ENCODE measurements around the gene NRROS.
"Not testable (repeated sequence)": the region's sequence is repeated elsewhere in the genome, so short reads cannot be mapped to it uniquely, and the experiment has no call there.

Gene NRROS

DNA sequence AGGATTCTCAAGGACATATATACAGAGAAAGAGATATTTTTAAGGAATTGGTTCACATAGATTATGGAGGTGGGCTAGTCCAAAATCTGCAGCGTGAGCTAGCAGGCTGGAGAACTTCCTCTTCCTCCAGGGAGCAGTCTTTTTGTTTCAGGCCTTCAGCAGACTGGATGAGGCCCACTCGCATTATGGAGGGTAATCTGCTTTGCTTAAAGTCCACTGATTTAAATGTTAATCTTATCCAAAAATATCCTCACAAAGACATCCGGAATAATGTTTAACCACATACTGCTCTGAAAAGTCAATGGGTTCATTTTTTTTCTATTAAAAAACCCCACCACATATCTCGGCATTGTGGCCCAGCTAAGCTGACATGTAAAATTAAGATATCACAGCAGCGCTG, 22.2 kb upstream of the NRROS start:
- Mint-ChIP-seq H3K36me3 (ENCODE audit: low read depth) (no peaks in the 10 kb centered on the region), H3K4me1 (ENCODE audit: low read depth) (peaks cover 26% of the 10 kb centered on the region), H3K9me3 (no peaks in the 10 kb centered on the region), H3K27ac (no peak overlapping the region), H3K27me3 (no peaks in the 10 kb centered on the region), H3K4me3 (no peak overlapping the region)

DNA sequence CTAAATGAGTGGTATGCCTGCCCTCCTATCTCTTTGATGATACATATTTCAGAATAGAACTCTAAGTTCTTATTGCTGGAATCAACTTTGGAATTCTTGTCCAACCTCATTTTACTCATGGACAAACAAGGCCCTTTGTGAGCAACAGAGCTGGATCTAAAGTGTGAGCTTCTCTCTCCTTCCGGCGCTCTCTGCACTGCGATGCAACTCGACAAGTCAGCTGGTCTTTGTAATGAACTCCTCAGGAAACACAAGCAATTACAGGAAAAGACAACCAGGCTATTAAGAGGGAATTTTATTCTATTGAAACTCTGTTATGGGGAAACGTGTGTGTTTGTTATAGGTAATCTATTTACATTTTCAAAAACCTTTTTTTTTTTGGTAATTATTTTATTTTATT, 20.3 kb upstream of the NRROS start:
- Mint-ChIP-seq H3K4me1 (ENCODE audit: low read depth) (peaks cover 27% of the 10 kb centered on the region), H3K27me3 (no peaks in the 10 kb centered on the region), H3K9me3 (no peaks in the 10 kb centered on the region), H3K27ac (no peak overlapping the region), H3K4me3 (no peak overlapping the region), H3K36me3 (ENCODE audit: low read depth) (no peaks in the 10 kb centered on the region)

DNA sequence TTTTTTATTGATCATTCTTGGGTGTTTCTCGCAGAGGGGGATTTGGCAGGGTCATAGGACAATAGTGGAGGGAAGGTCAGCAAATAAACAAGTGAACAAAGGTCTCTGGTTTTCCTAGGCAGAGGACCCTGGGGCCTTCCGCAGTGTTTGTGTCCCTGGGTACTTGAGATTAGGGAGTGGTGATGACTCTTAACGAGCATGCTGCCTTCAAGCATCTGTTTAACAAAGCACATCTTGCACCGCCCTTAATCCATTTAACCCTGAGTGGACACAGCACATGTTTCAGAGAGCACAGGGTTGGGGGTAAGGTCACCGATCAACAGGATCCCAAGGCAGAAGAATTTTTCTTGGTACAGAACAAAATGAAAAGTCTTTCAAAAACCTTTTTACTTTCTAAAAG, 19.9 kb upstream of the NRROS start:
- not testable (repeated sequence) for H3K9me3 Mint-ChIP-seq; H3K36me3 Mint-ChIP-seq (ENCODE audit: low read depth); H3K27ac Mint-ChIP-seq; H3K27me3 Mint-ChIP-seq; H3K4me3 Mint-ChIP-seq
- peaks cover 31% of the 10 kb centered on the region for H3K4me1 Mint-ChIP-seq (ENCODE audit: low read depth)

DNA sequence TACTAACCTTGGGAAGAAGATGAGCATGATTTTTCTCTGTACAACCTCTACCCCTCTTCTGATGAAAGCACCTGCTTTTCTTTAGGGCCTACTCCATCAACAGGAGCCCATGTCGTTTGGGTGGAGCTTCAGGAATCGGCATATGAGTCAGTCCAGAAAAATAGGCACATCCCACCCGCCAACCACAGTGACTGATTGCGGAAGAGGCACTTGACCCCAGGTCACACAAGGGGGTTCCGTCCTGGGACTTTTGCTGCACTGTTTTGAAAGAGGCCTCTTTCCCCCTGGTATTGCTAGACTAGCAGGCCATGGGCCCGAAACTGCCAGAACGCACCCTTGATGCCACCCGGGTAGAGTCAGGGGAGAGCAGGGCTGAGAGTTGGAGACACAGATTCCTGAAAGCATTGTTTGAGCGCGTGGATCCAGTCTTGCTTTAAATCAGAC, 19.3 kb upstream of the NRROS start:
- Mint-ChIP-seq H3K9me3 (no peaks in the 10 kb centered on the region), H3K4me3 (no peak overlapping the region), H3K4me1 (ENCODE audit: low read depth) (peaks cover 37% of the 10 kb centered on the region), H3K36me3 (ENCODE audit: low read depth) (no peaks in the 10 kb centered on the region), H3K27me3 (no peaks in the 10 kb centered on the region), H3K27ac (peak overlapping the region; percentile 81)

GRCh38 chr3:196620684-196621083, 18.8 kb upstream of the NRROS start:
- H3K36me3 Mint-ChIP-seq (ENCODE audit: low read depth), result no peaks in the 10 kb centered on the region
- no peak overlapping the region for H3K4me3 Mint-ChIP-seq
- no peaks in the 10 kb centered on the region for H3K27me3 Mint-ChIP-seq
- no peaks in the 10 kb centered on the region for H3K9me3 Mint-ChIP-seq
- H3K4me1 Mint-ChIP-seq (ENCODE audit: low read depth), result peaks cover 40% of the 10 kb centered on the region
- peak overlapping the region; percentile 81 for H3K27ac Mint-ChIP-seq

- H3K27ac Mint-ChIP-seq, result no peak overlapping the region
- H3K4me3 Mint-ChIP-seq, result no peak overlapping the region
- no peaks in the 10 kb centered on the region for H3K27me3 Mint-ChIP-seq
- no peaks in the 10 kb centered on the region for H3K9me3 Mint-ChIP-seq
- H3K36me3 Mint-ChIP-seq (ENCODE audit: low read depth), result no peaks in the 10 kb centered on the region
- peaks cover 46% of the 10 kb centered on the region for H3K4me1 Mint-ChIP-seq (ENCODE audit: low read depth)
Observed at GRCh38 chr3:196621611-196622010, 17.9 kb upstream of the NRROS start.

DNA sequence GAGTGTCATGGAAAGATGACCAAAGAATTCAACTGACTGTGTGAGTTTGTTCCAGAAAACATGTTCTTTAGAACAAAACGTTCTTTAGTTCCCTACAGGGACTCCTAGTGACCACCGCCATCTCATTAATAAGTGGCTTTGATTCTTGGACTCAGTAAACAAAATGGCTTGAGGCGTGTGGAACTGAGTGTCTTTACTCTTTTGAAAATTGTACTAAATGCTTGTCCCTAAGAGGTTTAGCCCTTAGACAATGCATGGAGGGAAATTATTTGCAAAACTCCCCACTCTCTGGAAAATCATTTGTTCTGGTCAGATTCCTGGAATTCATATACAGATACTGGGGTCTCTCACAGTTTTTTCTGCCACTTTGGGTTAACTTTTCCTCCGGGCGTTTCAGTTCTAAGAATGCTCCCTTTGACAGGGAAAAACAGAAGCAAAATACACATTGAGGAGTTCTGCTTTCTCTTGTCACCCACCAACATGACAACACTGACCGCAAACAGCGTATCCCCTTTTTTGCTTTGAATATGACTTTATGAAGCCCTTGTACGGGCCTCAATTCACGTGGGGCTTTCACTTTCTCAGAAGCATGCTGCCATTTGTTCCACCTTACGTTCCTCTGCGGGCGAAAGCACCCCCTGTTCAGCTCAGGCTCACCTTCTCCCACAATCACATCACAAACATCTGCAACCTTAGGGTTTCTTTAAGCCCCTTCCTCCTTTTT, 15.3 kb upstream of the NRROS start:
- H3K4me3 Mint-ChIP-seq, result peak overlapping the region; percentile 67
- peaks cover 58% of the 10 kb centered on the region for H3K4me1 Mint-ChIP-seq (ENCODE audit: low read depth)
- H3K27ac Mint-ChIP-seq, result peak overlapping the region; percentile 91
- no peaks in the 10 kb centered on the region for H3K36me3 Mint-ChIP-seq (ENCODE audit: low read depth)
- H3K27me3 Mint-ChIP-seq, result no peaks in the 10 kb centered on the region
- H3K9me3 Mint-ChIP-seq, result no peaks in the 10 kb centered on the region

- Mint-ChIP-seq H3K27ac (peak overlapping the region; percentile 91), H3K36me3 (ENCODE audit: low read depth) (no peaks in the 10 kb centered on the region), H3K4me1 (ENCODE audit: low read depth) (peaks cover 61% of the 10 kb centered on the region), H3K4me3 (peak overlapping the region; percentile 67), H3K9me3 (no peaks in the 10 kb centered on the region), H3K27me3 (no peaks in the 10 kb centered on the region)
Observed at GRCh38 chr3:196624907-196625306, 14.6 kb upstream of the NRROS start.

DNA sequence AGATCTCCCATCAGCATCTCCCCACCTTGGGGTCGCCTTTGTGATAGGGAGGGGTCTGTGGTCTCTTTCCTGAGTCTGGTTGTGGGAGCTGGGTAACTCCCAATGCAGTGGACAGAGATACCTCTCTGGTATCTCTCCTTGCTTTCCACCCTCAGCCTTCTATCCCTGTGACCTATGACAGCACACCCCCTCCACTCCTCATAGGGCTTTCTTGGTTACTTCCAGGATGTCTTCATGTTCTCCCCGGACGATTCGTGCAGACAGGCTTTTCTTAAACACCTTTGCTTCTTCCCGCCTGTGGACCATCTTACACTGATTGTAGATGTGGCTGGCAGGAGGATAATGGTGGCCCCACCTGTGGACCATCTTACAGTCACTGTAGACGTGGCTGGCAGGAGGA, 14.2 kb upstream of the NRROS start:
- Mint-ChIP-seq H3K27ac (peak overlapping the region; percentile 91), H3K9me3 (no peaks in the 10 kb centered on the region), H3K4me3 (peak overlapping the region; percentile 47), H3K36me3 (ENCODE audit: low read depth) (no peaks in the 10 kb centered on the region), H3K4me1 (ENCODE audit: low read depth) (peaks cover 61% of the 10 kb centered on the region), H3K27me3 (no peaks in the 10 kb centered on the region)

GRCh38 chr3:196627918-196628231, 11.6 kb upstream of the NRROS start:
- Mint-ChIP-seq H3K27me3 (no peaks in the 10 kb centered on the region), H3K27ac (no peak overlapping the region)

DNA sequence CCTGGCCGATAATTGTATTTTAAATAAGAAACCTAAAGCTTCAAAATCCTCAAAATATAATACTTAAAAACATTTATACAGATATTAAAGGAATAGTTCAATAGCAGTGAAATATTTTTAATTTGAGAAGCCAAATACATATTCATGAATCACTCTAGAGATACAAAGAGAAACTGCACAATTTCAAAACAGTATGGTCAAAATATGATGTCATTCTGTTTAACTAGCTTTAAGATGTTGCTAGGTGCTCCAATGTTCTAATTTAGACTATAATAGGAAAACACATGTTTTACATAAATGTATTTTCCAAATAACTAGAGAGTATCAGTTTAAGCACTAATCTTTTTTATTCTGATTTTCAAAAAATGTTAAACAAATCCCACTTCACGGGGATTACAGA, 10.3 kb upstream of the NRROS start:
- Mint-ChIP-seq H3K9me3 (no peaks in the 10 kb centered on the region), H3K36me3 (ENCODE audit: low read depth) (no peaks in the 10 kb centered on the region), H3K27ac (peak overlapping the region; percentile 53), H3K4me3 (no peak overlapping the region), H3K4me1 (ENCODE audit: low read depth) (peaks cover 82% of the 10 kb centered on the region), H3K27me3 (no peaks in the 10 kb centered on the region)

More at GRCh38 chr3:196627918-196628231, 11.6 kb upstream of the NRROS start:
- Mint-ChIP-seq H3K9me3 (no peaks in the 10 kb centered on the region), H3K4me3 (no peak overlapping the region), H3K36me3 (ENCODE audit: low read depth) (no peaks in the 10 kb centered on the region), H3K4me1 (ENCODE audit: low read depth) (peaks cover 75% of the 10 kb centered on the region)

- Mint-ChIP-seq H3K9me3 (no peaks in the 10 kb centered on the region), H3K27me3 (no peaks in the 10 kb centered on the region), H3K4me1 (ENCODE audit: low read depth) (peaks cover 72% of the 10 kb centered on the region), H3K36me3 (ENCODE audit: low read depth) (no peaks in the 10 kb centered on the region), H3K27ac (peak overlapping the region; percentile 96), H3K4me3 (peak overlapping the region; percentile 89)
Observed at GRCh38 chr3:196631682-196632045, 7.8 kb upstream of the NRROS start.

- Mint-ChIP-seq H3K9me3 (no peaks in the 10 kb centered on the region), H3K4me1 (ENCODE audit: low read depth) (peaks cover 66% of the 10 kb centered on the region), H3K27ac (peak overlapping the region; percentile 96), H3K27me3 (no peaks in the 10 kb centered on the region), H3K36me3 (ENCODE audit: low read depth) (no peaks in the 10 kb centered on the region), H3K4me3 (peak overlapping the region; percentile 89)
Observed at GRCh38 chr3:196632046-196632751, 7.3 kb upstream of the NRROS start.

- peak overlapping the region; percentile 96 for H3K27ac Mint-ChIP-seq
- no peaks in the 10 kb centered on the region for H3K27me3 Mint-ChIP-seq
- peak overlapping the region; percentile 89 for H3K4me3 Mint-ChIP-seq
- H3K9me3 Mint-ChIP-seq, result no peaks in the 10 kb centered on the region
- peaks cover 67% of the 10 kb centered on the region for H3K4me1 Mint-ChIP-seq (ENCODE audit: low read depth)
- no peaks in the 10 kb centered on the region for H3K36me3 Mint-ChIP-seq (ENCODE audit: low read depth)
Observed at GRCh38 chr3:196633555-196634151, 5.8 kb upstream of the NRROS start.

GRCh38 chr3:196634224-196634623, 5.3 kb upstream of the NRROS start:
- Mint-ChIP-seq H3K4me1 (ENCODE audit: low read depth) (peaks cover 73% of the 10 kb centered on the region), H3K36me3 (ENCODE audit: low read depth) (no peaks in the 10 kb centered on the region), H3K27ac (peak overlapping the region; percentile 96), H3K4me3 (peak overlapping the region; percentile 32), H3K27me3 (no peaks in the 10 kb centered on the region), H3K9me3 (no peaks in the 10 kb centered on the region)

Data from stimulated activated naive CD8-positive, alpha-beta T cell treated with anti-CD3 and anti-CD28 coated beads, Interleukin-15, Interleukin-2, amounts not matched to agents 100 ng/mL and 50 ng/mL, for 24 hours (primary cell).